HG03135 (cell line): ENCODE measurements around the gene NCEH1.
A peak's percentile ranks its signal among the peaks of the same experiment; 100 is the strongest.
"Not testable (repeated sequence)": the region's sequence is repeated elsewhere in the genome, so short reads cannot be mapped to it uniquely, and the experiment has no call there.

Experiments
- ATAC-seq: cut with Tn5 transposase; IDR thresholded peaks from one replicate; pipeline ENCODE4 v1.9.1; 2021; ENCODE audit warnings: mild to moderate bottlenecking, moderate library complexity; ENCODE audit not compliant: unreplicated experiment

NCEH1 gene

DNA sequence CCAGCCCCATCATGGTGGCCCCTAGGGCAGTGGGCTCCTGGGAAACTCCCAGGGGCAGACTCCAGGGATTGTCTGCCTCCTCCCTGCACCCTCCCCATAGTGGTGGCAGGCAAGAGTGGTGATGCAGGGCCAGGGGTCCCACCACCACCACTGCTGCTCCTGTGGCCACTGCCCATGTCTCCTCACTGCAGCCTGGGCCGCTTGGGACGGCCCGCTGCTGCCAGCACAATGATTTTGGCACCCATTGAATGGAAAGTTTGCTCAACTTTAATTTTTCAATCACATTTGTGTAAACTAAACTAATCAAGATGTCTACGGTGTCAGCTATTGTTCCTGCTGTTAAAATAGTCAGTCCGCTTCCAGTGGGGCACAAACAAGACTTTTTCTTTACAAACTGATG is 95.6 kb downstream of the NCEH1 start:
- no peak for ATAC-seq

- ATAC-seq = no peak
Observed at GRCh38 chr3:172614340-172615274, 96.3 kb downstream of the NCEH1 start.

GRCh38 chr3:172613845-172614244 is 97.0 kb downstream of the NCEH1 start:
- ATAC-seq = no peak

GRCh38 chr3:172612871-172613678 is 97.8 kb downstream of the NCEH1 start:
- ATAC-seq = no peak

DNA sequence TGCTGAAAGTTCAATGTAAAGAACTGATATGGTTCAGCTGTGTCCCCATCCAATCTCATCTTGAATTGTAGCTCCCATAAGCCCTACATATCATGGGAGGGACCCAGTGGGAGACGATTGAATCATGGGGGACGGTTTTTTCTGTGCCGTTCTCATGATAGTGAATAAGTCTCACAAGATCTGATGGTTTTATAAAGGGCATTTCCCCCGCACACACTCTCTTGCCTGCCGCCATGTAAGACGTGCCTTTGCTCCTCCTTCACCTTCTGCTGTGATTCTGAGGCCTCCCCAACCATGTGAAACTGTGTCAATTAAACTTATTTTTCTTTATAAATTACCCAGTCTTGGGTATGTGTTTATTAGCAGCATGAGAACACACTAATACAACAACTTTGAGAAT is 101.1 kb downstream of the NCEH1 start:
- no peak for ATAC-seq

DNA sequence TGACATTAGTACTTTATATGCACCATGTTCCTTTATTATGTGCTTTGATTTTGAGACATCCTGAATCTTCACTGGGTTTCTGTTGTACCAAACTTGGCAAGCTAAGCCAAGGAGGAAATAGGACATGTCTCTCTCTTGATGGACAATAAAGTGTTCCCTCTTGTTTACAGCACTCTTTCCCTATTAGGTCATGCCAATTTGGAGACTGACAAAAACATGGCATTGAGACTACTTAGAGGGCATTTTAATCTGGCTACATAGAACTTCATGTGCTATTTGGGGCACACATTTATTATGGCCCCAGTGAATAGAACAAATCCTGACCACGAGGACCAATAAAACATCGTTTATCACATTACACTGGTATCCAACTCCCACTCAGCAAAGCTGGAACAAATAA is 102.3 kb downstream of the NCEH1 start:
- no peak for ATAC-seq

- ATAC-seq = no peak
Observed at GRCh38 chr3:172607305-172608121, 103.4 kb downstream of the NCEH1 start.

GRCh38 chr3:172606021-172606420 is 104.8 kb downstream of the NCEH1 start:
- ATAC-seq = no peak

GRCh38 chr3:172604895-172605646 is 105.8 kb downstream of the NCEH1 start:
- ATAC-seq = no peak

- ATAC-seq = no peak
Observed at GRCh38 chr3:172601066-172601832, 109.6 kb downstream of the NCEH1 start.

GRCh38 chr3:172600644-172601065 is 110.2 kb downstream of the NCEH1 start:
- no peak for ATAC-seq

DNA sequence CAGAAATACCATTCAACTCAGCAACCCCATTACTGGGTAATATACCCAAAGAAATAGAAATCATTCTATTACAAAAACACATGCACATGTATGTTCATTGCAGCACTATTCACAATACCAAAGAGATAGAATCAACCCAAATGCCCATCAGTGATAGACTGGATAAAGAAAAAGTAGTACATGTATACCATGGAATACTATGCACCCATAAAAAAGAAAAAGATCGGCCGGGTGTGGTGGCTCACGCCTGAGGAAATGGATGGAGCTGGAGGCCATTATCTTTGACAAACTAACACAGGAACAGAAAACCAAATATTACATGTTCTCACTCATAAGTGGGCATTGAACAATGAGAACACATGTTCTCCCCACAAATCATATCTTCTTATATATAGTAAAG is 112.0 kb downstream of the NCEH1 start:
- no peak for ATAC-seq

DNA sequence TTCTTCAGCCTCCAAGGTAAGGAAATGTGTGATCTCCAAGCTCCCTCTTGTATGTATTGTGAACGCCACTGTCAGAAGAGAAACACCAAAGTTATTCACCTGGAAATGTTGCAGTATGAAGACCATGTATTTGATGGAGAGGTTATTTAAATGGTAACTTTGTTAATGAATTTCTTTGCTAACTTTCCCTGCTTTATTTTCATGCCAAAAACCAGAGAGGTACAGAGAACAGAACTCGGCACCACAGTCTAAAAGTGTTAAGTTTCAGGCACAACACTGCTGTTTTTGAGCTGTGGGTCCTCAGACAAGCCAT is 114.5 kb downstream of the NCEH1 start:
- no peak for ATAC-seq

DNA sequence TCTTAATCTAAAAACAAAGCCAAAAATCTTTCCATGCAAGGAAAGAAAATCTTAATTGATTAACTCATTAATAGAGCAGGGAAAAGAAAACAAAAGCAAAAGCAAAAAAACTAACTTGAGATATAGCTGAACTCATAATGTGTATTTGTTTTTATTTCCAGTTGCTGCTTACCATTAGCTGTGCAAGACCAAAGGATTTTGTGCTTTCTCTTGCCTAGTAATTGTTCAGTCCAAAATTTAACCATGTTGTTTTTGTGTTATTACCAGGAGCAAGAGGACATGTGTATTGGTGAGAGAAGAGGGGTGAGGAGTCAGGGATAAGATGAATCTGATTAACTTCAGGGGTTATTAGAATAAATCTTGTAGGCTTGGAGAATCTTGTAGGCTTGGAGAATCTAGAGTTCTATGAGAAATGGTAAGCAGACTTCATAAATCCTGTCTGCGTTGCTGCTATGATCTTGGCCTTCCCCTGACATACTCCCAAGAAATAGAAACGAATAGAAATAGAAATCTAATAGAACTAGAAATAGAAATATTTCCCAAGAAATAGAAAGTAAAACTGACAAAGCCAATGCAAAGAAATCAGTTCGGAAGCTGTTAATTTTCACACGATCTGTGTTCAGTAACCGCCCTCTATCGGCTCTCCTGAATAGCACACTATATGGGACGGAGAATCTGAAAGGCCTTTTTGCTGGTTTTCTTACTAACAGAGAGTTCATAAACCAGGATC is 115.0 kb downstream of the NCEH1 start:
- ATAC-seq = peak; percentile 58

DNA sequence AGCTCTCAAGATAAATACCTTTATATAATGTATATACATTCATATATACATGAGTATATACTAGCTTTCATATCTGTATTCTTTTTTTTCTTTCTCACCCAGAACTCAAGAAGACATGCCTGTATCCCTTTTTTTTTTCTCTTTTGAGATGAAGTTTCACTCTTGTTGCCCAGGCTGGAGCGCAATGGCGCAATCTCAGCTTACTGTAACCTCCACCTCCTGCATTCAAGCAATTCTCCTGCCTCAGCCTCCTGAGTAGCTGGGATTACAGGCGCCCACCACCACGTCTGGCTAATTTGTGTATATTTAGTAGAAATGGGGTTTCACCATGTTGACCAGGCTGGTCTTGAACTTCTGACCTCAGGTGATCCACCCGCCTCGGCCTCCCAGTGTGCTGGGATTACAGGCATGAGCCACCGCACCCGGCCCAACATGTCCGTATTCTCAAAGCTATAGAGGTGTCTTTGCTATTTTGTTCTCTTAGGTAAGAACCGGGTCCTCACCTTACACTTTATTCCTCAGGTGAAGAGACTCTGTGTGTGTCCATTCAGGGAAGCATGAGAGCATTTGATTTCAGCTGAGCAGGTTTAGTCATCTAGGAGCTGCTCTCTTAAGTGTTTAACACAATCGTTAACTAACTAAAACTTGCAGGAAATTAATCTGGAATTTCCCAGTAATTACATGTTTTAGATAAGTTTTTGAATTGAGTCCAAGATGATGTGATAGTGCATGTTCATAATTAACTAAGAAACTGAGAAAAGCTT is 115.8 kb downstream of the NCEH1 start:
- not testable (repeated sequence) for ATAC-seq

DNA sequence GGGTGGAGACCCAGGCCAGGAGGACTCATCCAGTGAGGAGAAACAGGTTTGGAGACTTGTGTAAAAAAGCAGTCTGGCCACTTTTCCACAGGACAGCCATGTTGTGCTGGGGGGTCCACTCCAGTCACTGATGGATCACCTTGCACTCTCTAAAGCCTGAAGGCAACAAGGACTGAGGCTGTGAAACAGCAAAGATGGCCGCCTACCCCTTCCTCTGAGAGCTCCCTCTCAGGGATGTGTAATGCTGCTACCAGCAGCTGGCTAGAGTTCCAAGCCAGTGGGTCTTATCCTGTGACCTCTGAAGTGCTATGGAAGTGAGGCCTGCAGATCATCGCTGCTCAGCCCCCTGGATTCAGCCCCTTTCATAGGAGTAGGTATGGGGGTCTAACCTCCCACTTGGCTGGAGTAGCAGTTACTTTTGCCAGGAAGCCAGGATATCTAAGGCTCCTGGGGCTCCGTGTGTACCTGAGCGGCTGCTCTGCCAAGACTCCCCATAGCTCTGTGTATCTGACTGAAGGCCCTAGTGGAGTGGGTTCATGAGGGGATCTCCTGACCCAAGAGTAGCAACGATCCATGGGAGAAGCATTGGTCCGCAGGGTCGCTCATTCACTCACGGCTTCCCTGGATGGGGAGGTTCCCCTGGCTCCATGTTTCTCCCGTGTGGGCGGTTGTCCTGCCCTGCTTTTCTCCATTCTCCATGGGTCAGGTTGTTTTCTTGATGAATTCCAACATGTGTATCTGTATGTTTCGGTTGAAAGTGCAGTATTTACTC is 117.8 kb downstream of the NCEH1 start:
- ATAC-seq = no peak
